Upper lobe of left lung (tissue), 4 donors: Measurements from ENCODE around the gene HFM1.

Experiments
- CTCF ChIP-seq, 6 experiments: fragments of 450-650 bp in 4 of 6; fragments of 200-600 bp in 2 of 6; sonication (generic) in 2 of 6; IDR thresholded peaks; one replicate each; pipeline ENCODE4 v1.5.1; 2016 to 2019; ENCODE audit warnings: antibody characterized with exemption in 6 of 6
- EP300 ChIP-seq, 4 donors: sonication (generic); formaldehyde crosslinking; IDR thresholded peaks; one replicate each; pipeline ENCODE4 v1.5.1; 2017; ENCODE audit warnings: antibody characterized with exemption in 4 of 4, control low read depth in 2 of 4
- POLR2A ChIP-seq, 4 donors: fragments of 450-650 bp; IDR thresholded peaks; one replicate each; pipeline ENCODE4 v1.5.1; 2016 to 2017; ENCODE audit warnings: antibody characterized with exemption in 4 of 4, mild to moderate bottlenecking in 2 of 4
- POLR2AphosphoS5 ChIP-seq, 2 donors: sonication (generic); formaldehyde crosslinking; IDR thresholded peaks; one replicate each; pipeline ENCODE4 v1.5.1; 2017; ENCODE audit warnings: antibody characterized with exemption in 2 of 2

- TF ChIP-seq CTCF (IDR thresholded peaks at IDR 0.05) (no peak), POLR2AphosphoS5 (IDR thresholded peaks at IDR 0.05) (no peak), EP300 (IDR thresholded peaks at IDR 0.05) (no peak), POLR2A (IDR thresholded peaks at IDR 0.05) (no peak)
These were observed 11.6 kb downstream of the HFM1 start for GRCh38 chr1:91393042-91393441.
